Measurements from ENCODE around the gene SPANXN4. TPM values are rescaled to one million over a fixed set of nuclear protein-coding genes. Genes with fewer than 3 reads are reported as not detected.

SPANXN4 gene
- total RNA-seq, 1 donor from 2014 or later, result not detected

- no peaks in the 10 kb centered on the region for H3K36me3 Mint-ChIP-seq
- no peaks in the 10 kb centered on the region for H3K4me1 Mint-ChIP-seq
- H3K9me3 Mint-ChIP-seq, result peaks cover 71% of the 10 kb centered on the region
- no peak for DNase-seq (ENCODE audit: low spot score in 2 of 2, unreplicated experiment in 2 of 2)
- TF ChIP-seq, protein P1, sequence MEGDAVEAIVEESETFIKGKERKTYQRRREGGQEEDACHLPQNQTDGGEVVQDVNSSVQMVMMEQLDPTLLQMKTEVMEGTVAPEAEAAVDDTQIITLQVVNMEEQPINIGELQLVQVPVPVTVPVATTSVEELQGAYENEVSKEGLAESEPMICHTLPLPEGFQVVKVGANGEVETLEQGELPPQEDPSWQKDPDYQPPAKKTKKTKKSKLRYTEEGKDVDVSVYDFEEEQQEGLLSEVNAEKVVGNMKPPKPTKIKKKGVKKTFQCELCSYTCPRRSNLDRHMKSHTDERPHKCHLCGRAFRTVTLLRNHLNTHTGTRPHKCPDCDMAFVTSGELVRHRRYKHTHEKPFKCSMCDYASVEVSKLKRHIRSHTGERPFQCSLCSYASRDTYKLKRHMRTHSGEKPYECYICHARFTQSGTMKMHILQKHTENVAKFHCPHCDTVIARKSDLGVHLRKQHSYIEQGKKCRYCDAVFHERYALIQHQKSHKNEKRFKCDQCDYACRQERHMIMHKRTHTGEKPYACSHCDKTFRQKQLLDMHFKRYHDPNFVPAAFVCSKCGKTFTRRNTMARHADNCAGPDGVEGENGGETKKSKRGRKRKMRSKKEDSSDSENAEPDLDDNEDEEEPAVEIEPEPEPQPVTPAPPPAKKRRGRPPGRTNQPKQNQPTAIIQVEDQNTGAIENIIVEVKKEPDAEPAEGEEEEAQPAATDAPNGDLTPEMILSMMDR (IDR thresholded peaks at IDR 0.05; ENCODE audit: unreplicated experiment), result no peak
- no peaks in the 10 kb centered on the region for H3K27me3 Mint-ChIP-seq (ENCODE audit: low read depth)
- H3K27ac Mint-ChIP-seq, result no peak overlapping the region
- H3K4me3 Mint-ChIP-seq, result no peak overlapping the region
Measured at GRCh38 chrX:142998447-142999198, 27.1 kb upstream of the SPANXN4 start.

DNA sequence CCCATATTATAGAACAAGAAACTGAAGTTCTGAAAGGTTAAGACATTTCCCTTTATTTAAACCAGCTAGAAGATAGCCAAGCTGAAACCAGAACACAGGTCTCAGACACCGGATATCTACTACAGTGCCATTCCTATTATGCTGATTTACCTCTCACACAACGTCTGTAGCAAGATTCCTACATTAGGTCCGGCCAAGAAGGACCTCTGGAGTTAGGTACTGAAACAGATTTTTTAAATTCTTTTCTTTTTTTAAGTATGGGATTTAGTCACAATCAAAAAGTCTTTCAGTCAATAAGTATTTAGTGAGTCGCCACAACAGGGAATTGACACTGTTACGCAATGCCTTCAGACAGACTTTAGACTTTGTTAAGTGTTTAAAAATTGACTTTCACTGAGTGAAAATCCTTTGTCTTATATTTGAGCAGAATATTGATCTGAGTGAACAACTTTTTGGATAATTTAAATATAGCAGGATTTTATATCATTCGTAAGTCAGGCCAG lies 26.5 kb upstream of the SPANXN4 start:
- TF ChIP-seq, protein P1 (IDR thresholded peaks at IDR 0.05; ENCODE audit: unreplicated experiment), result no peak
- DNase-seq (ENCODE audit: low spot score in 2 of 2, unreplicated experiment in 2 of 2), result no peak
- Mint-ChIP-seq H3K4me1 (no peaks in the 10 kb centered on the region), H3K27me3 (ENCODE audit: low read depth) (no peaks in the 10 kb centered on the region), H3K27ac (no peak overlapping the region), H3K9me3 (peaks cover 66% of the 10 kb centered on the region), H3K36me3 (no peaks in the 10 kb centered on the region), H3K4me3 (no peak overlapping the region)

GRCh38 chrX:143002206-143002605 lies 23.5 kb upstream of the SPANXN4 start:
- Mint-ChIP-seq H3K4me1 (no peaks in the 10 kb centered on the region), H3K9me3 (peaks cover 52% of the 10 kb centered on the region), H3K36me3 (no peaks in the 10 kb centered on the region), H3K4me3 (no peak overlapping the region), H3K27ac (no peak overlapping the region), H3K27me3 (ENCODE audit: low read depth) (no peaks in the 10 kb centered on the region)
- no peak for DNase-seq (ENCODE audit: low spot score in 2 of 2, unreplicated experiment in 2 of 2)
- TF ChIP-seq, protein P1 (IDR thresholded peaks at IDR 0.05; ENCODE audit: unreplicated experiment), result no peak

- no peaks in the 10 kb centered on the region for H3K27me3 Mint-ChIP-seq (ENCODE audit: low read depth)
Measured at GRCh38 chrX:143017272-143017671, 8.5 kb upstream of the SPANXN4 start.

GRCh38 chrX:143027275-143027674 lies 1.5 kb downstream of the SPANXN4 start:
- DNase-seq (ENCODE audit: low spot score in 2 of 2, unreplicated experiment in 2 of 2), result no peak

More at GRCh38 chrX:143017272-143017671, 8.5 kb upstream of the SPANXN4 start:
- TF ChIP-seq, protein P1 (IDR thresholded peaks at IDR 0.05; ENCODE audit: unreplicated experiment), result no peak
- Mint-ChIP-seq H3K36me3 (no peaks in the 10 kb centered on the region), H3K27ac (no peak overlapping the region), H3K9me3 (peaks cover 70% of the 10 kb centered on the region), H3K4me3 (no peak overlapping the region), H3K4me1 (no peaks in the 10 kb centered on the region)
- DNase-seq (ENCODE audit: low spot score in 2 of 2, unreplicated experiment in 2 of 2), result no peak

More at GRCh38 chrX:143027275-143027674, 1.5 kb downstream of the SPANXN4 start:
- H3K4me3 Mint-ChIP-seq, result no peak overlapping the region
- no peak overlapping the region for H3K27ac Mint-ChIP-seq
- no peaks in the 10 kb centered on the region for H3K36me3 Mint-ChIP-seq
- peaks cover 36% of the 10 kb centered on the region for H3K9me3 Mint-ChIP-seq
- H3K4me1 Mint-ChIP-seq, result no peaks in the 10 kb centered on the region
- TF ChIP-seq, protein P1 (IDR thresholded peaks at IDR 0.05; ENCODE audit: unreplicated experiment), result no peak
- no peaks in the 10 kb centered on the region for H3K27me3 Mint-ChIP-seq (ENCODE audit: low read depth)
